ENCODE data around the gene KANK2. TPM values are rescaled to one million over a fixed set of nuclear protein-coding genes. Genes with fewer than 3 reads are reported as not detected.

Gene KANK2
- total and polyA plus RNA-seq, 2 of the 13 experiments (the other 11 are each of a cell fraction or from before 2014, with no cell fraction given), result 5.7 to 12.9 TPM

- no peak for TF ChIP-seq NFYB (CRISPR knock-in tag; IDR thresholded peaks at IDR 0.05)
- peak; percentile 57; the same call in 1 of the 2 replicates for TF ChIP-seq HDAC1 (CRISPR knock-in tag; IDR thresholded peaks at IDR 0.05)
- no peak for TF ChIP-seq ZKSCAN8 (CRISPR knock-in tag; IDR thresholded peaks at IDR 0.05; ENCODE audit: borderline replicate concordance)
- TF ChIP-seq MIXL1 (CRISPR knock-in tag; IDR thresholded peaks at IDR 0.05), result peak; percentile 49; the same call in 1 of the 2 replicates
- no peak for TF ChIP-seq CENPT (CRISPR knock-in tag; IDR thresholded peaks at IDR 0.05; ENCODE audit: low read depth)
- no peak for TF ChIP-seq ZNF280D (CRISPR knock-in tag; IDR thresholded peaks at IDR 0.05)
- TF ChIP-seq PREB (CRISPR knock-in tag; IDR thresholded peaks at IDR 0.05), result no peak
- no peak for TF ChIP-seq TRIM22 (IDR thresholded peaks at IDR 0.05)
- no peak for TF ChIP-seq ZNF18 (CRISPR knock-in tag; IDR thresholded peaks at IDR 0.05; ENCODE audit: insufficient replicate concordance)
- 0 out of 2 replicates have a peak, but pooled peaks have one; percentile 15 for TF ChIP-seq BCL6 (CRISPR knock-in tag; IDR thresholded peaks at IDR 0.05)
- TF ChIP-seq TAF15 (IDR thresholded peaks at IDR 0.05; ENCODE audit: low read depth, low read length, poor library complexity, severe bottlenecking), result no peak
- no peak for TF ChIP-seq PHB2 (IDR thresholded peaks at IDR 0.05; ENCODE audit: partially characterized antibody)
- no peak for TF ChIP-seq ZNF17 (CRISPR knock-in tag; IDR thresholded peaks at IDR 0.05)
- TF ChIP-seq CREBL2 (CRISPR knock-in tag; IDR thresholded peaks at IDR 0.05; ENCODE audit: borderline replicate concordance), result no peak
- TF ChIP-seq EHMT2 (IDR thresholded peaks at IDR 0.05; ENCODE audit: borderline replicate concordance, low read depth, low read length), result no peak
- no peak for TF ChIP-seq PRPF4 (IDR thresholded peaks at IDR 0.05; ENCODE audit: low read depth, low read length, poor library complexity, severe bottlenecking)
- TF ChIP-seq SAFB2 (CRISPR knock-in tag; IDR thresholded peaks at IDR 0.05; ENCODE audit: borderline replicate concordance, low read depth), result no peak
- peak; percentile 31; the same call in 1 of the 2 replicates for TF ChIP-seq NCOR1 (IDR thresholded peaks at IDR 0.05; ENCODE audit: borderline replicate concordance, low read length)
- no peak for TF ChIP-seq RAD51 (IDR thresholded peaks at IDR 0.05; ENCODE audit: borderline replicate concordance)
- TF ChIP-seq ONECUT2 (CRISPR knock-in tag; IDR thresholded peaks at IDR 0.05), result no peak
- no peak for TF ChIP-seq BRCA1 (CRISPR knock-in tag; IDR thresholded peaks at IDR 0.05)
- 0 out of 2 replicates have a peak, but pooled peaks have one; percentile 26 for TF ChIP-seq SMAD3 (CRISPR knock-in tag; IDR thresholded peaks at IDR 0.05)
- no peak for TF ChIP-seq ZNF235 (CRISPR knock-in tag; IDR thresholded peaks at IDR 0.05; ENCODE audit: borderline replicate concordance)
Measured at GRCh38 chr19:11130824-11131455, 66.4 kb downstream of the KANK2 start (continued).

Data from HepG2 (cell line).